NCI-H187 (cell line): ENCODE measurements around the gene ZNF853.
"Not testable (repeated sequence)": the region's sequence is repeated elsewhere in the genome, so short reads cannot be mapped to it uniquely, and the experiment has no call there.

Source experiments
- DNase-seq, 2 experiments: peaks; one replicate each; lab custom pipeline; 2025; lab: John Stamatoyannopoulos, UW

ZNF853 gene

GRCh38 chr7:6606866-6607583 is 8.4 kb upstream of the ZNF853 start:
- no peak for DNase-seq

GRCh38 chr7:6607651-6608051 is 7.8 kb upstream of the ZNF853 start:
- no peak for DNase-seq

GRCh38 chr7:6608081-6608480 is 7.3 kb upstream of the ZNF853 start:
- no peak for DNase-seq

GRCh38 chr7:6608794-6609193 is 6.6 kb upstream of the ZNF853 start:
- no peak for DNase-seq

- DNase-seq = no peak
Measured at GRCh38 chr7:6612819-6613218, 2.6 kb upstream of the ZNF853 start.

- no peak for DNase-seq
Measured at GRCh38 chr7:6613706-6614105, 1.7 kb upstream of the ZNF853 start.

GRCh38 chr7:6615723-6616555 is 529 bp downstream of the ZNF853 start:
- no peak for DNase-seq

- no peak for DNase-seq
Measured at GRCh38 chr7:6616854-6617643, 1.6 kb downstream of the ZNF853 start.

- DNase-seq = no peak
Measured at GRCh38 chr7:6618621-6619020, 3.2 kb downstream of the ZNF853 start.

GRCh38 chr7:6619961-6620360 is 4.6 kb downstream of the ZNF853 start:
- no peak for DNase-seq

- DNase-seq = no peak
Measured at GRCh38 chr7:6621195-6622133, 6.1 kb downstream of the ZNF853 start.

GRCh38 chr7:6622134-6622710 is 6.8 kb downstream of the ZNF853 start:
- DNase-seq = no peak

- DNase-seq = no peak
Measured at GRCh38 chr7:6623589-6624245, 8.3 kb downstream of the ZNF853 start.

GRCh38 chr7:6624246-6624611 is 8.8 kb downstream of the ZNF853 start:
- DNase-seq = no peak

- DNase-seq = no peak
Measured at GRCh38 chr7:6628045-6628444, 12.6 kb downstream of the ZNF853 start.

GRCh38 chr7:6630007-6630849 is 14.8 kb downstream of the ZNF853 start:
- DNase-seq = no peak

- DNase-seq = no peak
Measured at GRCh38 chr7:6631605-6632004, 16.2 kb downstream of the ZNF853 start.

- DNase-seq = no peak
Measured at GRCh38 chr7:6634021-6634420, 18.6 kb downstream of the ZNF853 start.

- DNase-seq = not testable (repeated sequence)
Measured at GRCh38 chr7:6634971-6635370, 19.6 kb downstream of the ZNF853 start.
